ENCODE results near the gene KRT72.

Gene KRT72

DNA sequence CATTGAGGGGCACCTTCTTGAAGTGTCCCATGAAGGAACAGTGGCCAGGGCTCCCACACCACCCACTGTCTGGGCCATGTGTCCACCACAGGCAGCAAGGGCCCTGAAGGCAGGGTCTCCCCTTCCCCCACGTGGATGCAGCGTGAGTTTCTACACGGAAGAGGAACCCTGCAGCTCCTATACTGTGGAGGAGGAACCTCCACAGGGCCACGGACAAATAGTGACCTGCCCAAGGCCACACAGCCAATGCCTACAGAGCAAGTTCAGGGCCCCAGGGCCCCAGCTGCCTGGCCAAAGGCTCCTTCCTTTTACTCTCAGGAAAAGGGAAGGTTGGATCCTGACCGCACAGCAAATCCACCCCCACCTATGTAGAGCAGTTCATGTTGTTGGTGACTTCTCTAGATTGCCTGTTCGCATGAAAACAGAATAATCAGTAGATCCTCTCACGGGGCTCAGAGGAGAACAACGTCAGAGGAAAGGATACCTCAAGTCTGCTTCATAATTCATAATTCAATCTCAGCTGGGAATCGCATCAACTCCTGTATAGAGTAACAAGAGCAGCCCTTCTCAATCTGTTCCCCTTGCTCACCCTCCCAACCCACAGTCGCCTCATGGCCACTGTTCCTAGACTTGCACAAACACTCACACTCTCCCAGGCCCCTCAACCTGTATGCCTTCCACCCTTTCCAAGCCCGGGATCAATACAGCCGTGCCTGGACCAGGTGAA, 28.2 kb upstream of the KRT72 start:
- no peak for DNase-seq

DNA sequence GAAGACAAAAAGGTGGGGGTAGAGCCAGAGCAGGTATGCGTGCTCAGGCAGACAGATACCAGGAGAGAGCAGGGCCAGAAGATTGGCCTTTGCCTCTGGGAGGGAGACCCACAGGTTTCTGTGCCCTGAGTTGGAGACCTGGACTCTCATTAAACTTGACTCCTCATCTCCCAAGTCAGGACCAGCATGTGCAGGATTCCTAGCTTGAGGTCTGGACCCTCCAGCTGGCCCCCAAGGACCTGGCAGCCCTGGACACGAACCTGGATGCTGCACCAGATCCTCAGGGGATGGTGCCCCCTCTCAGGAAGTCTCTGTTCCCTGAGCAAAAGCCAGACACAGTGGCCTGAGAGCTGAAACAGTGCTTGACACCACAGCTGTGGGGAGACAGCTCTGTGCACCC, 27.6 kb upstream of the KRT72 start:
- no peak for DNase-seq

DNA sequence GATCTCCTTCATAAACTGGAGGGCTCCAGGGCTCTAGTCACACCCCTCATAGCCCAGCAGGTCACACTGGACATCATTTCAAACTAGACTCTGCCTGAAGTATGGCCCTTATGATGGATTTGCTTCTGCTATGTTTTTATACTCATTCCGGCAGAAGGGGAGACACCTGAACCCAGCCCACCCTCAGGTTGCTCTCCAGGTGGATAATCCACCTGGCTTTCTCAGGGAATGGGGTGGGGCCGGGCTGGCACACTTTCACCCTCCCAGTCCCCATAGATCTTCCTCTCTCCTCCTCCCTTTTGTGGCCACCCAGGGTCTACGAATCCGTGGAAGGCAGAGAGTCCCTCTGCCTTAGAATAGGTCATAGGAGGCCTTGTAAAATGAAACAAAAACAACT, 26.8 kb upstream of the KRT72 start:
- no peak for DNase-seq

DNA sequence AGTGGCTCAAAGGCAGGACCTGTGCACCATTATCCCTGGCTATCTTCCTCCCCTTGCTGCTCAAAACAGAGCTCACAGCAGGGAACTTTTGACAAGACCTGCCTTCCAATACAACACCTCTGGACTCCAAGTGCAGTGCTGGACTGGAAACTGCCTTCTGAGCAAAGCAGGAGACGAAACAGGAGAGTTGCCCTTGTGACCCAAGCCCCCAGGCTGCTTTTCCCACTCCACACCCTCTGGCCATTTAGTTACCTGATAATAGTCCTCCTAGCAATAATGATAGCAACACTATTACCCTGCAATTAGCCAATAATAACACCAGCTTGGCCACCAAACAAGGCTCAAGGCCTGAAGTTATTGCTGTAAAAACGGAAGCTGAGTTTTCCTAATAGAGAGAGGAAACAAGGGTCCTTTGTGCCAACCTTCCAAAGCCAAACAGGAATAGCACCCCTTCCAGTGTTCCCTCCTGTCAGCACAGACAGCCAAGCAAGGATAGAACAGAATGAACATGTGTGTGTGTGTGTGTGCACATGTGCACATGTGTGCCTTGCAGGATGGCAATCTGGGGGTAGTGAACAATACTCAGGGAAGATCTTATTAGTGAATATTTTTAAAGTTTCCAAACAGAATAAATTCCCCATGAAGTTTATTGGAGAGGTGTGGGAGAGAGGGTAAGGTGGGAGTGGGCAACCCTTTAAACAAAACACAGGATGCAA, 26.3 kb upstream of the KRT72 start:
- no peak for DNase-seq

DNA sequence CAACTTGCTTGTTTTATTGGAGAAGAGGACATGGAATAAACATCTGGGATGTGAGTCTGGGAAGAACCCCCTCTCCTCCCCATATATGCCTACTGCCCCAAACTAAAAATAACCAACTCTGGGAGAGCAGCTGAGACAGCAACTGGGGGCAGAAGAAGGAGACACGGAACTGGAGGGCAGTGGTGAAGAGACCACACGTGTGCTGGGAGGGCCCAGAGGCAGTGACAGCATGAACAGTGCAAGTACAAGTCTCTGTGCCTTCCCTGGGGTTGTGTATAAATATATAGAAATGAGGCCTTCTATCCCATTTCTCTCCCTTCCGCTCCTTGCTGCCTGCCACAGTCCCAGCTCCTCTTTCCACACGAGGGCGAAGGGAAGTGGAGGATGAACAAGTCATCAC, 21.1 kb upstream of the KRT72 start:
- no peak for DNase-seq

DNA sequence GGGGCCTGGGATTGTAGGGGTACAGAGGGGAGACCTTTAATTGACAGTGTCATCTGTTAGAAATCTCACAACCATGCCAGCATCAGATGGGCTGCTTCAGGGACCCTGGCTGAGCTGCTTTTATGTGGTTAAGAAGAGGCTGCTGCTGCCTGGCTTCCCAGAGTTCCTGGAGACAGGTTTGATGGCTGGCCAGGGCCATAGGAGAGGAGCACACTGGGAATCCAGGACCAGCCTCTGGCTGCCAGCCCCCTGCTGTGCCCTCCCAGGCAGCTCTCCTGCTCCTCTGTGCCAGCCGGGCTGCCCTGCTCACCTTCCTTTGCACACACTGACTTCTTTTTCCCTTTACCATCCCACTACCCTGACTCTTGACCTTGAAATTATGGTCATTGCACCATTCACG, 17.6 kb upstream of the KRT72 start:
- no peak for DNase-seq

DNA sequence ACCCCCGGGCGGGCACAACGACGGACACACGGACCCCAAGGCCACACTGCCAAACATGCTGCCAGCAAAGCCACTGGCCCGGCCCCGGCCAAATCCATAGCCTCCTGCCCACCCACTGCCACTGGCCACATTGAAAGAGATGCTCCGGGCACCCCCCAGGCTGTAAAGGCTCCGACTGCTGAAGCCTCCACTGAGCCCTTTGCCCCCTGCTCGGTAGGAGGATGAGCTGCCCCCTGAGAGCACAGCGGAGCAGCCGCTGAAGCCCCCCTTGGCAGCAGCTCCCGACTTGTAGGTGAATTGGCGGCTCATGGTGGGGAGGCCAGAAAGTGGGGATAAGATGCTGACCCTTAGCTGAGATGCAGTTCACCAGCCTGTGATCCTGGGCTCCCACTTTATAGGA, 17.0 kb upstream of the KRT72 start, which contains the start of gene KRT73:
KRT73 (minus strand) TSS at position 344 of the 400 bp plus-strand sequence; CDS start at position 309, 35 bp downstream.
- DNase-seq = no peak

DNA sequence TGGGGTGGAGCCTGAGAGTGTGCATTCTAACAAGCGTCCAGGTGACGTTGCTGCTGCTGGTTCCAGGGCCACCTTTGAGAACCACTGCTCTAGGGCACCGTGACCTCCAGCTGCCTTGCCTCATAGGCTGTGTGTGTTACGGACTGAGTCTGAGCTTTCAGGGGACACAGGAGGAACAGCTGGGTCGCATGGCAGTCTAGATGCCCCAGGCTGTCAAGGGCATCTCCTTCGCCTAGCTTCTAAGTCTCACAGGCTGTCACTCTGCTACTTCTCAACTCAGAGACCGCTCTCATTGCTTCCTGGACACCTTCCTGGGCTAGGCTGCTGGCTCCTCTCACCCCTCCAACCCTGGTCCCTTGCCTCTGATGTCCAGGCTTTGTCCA, 16.1 kb upstream of the KRT72 start:
- DNase-seq = no peak

DNA sequence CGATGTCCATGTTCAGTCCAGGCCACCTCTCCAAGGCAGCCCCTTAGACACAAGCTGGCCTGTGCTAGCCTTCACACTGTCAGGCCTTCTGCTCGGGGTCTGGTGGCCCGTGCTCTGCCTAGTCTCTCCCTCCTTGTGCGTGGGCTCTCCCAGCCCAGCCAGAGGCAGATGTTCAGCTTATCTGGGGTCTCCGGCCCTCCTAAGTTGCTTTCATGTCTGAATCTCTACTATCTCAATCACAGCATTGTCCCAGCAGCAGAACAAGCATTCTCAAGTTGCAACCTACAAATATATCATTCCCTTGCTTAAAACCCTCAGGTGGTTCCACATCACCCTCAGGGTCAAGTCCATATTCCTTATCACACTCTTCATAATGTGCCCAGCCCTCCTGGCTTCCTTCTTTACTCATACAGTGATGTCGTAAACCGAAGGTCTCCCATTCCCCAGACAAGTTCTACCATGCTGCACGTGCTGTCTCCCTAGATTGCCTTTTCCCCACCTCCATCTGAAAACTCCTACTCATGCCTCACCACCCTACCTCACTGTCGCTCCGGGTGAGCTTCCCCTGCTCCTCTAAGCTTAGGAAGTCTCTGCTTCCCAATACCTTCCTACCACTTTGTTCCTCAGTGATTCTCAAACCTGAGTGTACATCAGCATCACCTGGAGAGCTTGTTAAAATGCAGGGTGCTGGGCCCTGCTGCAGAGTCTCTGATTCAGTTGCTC, 15.6 kb upstream of the KRT72 start:
- DNase-seq = no peak

DNA sequence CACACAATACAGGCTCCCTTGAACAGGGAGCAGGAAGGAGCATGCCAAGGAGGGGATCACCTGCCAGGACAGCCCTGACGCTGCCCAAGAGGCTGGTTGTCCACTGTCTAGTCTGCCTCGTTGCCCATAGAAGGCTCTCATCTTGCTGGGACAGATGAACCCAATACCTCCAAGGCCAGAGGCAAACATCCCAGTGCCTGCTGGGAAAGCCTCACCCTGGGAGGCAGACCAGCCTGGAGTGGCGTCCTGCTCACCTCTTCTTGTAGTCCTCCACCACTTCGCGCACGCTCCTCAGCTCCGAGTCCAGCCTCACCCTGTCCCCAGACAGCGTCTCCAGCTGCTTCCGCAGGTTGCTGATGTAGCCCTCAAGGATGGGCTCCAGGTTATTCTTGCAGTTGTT, 14.6 kb upstream of the KRT72 start:
- no peak for DNase-seq

DNA sequence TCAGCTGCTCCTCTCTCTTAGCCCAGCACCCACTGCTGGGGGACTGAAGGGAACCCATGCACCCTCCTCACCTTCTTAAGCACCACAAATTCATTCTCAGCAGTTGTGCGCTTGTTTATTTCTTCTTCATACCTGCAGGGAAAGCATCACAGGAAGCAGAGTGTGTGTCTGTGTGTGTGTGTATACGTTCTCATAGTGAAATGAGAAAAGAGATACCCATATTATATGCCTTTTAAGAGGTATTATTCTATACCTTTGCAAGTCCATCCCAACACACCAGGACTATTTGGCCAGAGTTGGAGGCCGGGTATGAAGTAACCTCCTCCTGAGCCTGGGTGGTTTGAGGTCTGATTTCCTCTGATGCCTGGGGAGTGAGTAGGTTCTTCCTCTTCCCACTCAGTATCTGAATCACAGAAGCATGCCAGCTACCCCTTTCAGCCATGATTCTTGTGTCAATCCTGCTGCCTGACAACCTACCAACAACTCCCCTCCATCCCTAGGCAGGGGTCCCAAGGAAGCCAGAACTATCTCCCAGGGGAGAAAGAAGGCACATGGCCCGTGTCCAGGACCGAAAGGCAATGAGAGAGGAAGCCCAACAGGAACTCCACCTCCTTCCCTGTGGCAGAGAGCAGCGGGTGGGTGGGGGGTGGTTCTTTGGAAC, 14.1 kb upstream of the KRT72 start:
- no peak for DNase-seq

DNA sequence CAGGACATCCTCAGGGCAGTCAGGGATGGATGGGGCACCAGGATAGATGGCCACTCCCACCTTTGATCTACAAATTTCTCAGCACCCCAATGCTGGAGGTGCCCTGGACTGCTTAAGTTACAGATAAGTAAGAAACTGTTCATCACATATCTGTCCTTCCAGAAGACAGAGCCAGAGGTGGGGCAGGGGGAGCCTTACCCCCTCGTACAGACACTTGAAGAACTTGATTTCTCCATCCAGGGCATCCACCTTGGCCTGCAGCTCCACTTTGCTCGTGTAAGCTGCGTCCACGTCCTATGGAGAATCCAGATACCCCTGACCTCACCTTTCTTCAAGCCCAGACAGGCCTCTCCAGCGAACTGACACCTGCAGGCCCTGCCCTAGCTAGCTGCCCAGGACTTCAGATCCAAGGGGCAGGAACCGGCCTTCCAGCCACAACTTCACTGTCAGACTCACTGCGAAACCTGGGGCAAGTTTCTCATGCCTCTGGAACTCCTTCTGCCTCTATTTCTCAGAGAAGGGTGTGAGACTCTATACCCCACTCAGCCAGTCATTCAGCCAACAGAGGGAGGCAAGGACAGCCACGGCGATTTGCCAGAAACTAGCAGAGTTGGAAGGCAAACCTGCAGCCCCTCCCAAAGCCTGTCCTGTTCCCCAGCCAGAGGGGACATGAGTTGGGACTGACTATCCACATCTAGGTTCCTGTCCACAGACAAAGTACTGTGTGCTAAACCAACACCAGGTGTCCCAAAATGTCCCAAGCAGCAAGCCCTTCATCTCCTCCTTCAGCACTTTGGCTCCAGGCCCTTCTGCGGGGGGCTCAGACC, 13.3 kb upstream of the KRT72 start:
- no peak for DNase-seq

DNA sequence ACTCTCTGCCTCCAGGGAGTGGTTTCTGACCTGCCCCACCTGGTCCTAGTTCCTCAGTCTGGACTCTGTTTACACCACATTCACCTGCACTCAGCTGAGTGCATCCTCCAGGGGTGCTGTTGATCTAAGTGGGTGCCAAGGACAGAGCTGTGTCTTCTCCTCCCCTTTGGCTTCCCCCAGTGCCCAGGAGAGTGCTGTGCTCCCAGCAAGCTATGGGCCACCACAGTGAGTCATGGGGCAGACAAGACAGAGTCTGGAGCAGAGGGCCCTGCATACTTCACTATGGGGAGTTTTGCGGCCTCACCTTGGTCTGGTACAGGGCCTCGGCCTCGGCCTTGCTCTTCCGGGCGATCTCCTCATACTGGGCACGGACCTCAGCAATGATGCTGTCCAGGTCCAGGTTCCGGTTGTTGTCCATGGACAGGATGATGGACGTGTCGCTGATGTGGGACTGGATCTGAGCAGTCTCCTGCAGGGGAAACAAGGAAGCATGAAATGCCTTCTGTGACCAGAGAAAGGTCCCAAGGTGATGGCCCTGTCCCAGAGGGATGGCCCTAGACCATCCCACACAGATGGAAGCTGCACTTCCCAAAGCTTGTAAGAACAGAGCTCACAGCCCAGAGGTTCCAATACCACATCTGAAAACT, 12.2 kb upstream of the KRT72 start:
- DNase-seq = no peak

DNA sequence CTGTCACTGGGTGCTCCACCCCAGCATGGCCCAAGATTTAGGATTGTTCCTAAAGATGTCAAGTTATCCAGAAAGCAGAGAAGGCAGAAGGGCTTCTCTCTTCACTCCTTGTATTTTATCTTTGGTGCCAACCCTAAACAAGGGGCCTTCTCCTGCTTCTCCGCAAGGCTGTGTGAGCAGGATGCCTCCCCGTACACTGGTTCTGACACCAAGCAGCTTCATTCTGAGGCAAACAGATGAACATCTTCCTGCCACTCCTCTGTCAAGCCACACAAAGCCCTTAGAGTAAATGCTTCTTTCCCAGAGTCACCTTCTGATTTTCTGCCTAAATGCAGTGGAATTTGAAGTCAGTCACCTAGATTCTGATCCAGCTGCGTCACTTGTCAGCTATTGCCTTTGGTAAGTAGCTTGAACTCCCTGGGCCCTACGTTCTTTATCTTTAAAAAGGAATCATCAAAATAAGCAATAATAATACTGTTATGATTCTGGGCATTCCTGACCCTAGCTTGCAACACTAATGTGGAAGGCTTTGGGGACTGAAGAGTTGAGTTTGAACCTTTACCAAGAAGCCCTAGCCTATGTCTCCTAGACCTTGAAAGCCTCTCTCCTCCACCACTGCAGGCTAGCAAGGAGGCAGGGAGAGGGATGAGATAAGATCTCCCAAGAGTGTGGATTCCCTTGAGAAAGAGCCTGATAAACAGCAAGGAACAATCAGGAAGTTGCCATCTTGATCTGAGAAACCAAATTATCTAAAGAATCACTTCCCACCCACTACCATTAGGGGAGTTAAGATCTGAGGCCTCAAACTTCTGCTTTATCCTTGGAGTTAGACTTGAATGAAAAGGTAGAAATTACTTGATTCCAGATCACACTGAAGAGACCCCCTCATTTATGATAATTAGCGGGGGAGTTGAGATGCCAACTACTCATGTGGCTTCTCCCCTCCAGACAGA, 11.4 kb upstream of the KRT72 start:
- no peak for DNase-seq

DNA sequence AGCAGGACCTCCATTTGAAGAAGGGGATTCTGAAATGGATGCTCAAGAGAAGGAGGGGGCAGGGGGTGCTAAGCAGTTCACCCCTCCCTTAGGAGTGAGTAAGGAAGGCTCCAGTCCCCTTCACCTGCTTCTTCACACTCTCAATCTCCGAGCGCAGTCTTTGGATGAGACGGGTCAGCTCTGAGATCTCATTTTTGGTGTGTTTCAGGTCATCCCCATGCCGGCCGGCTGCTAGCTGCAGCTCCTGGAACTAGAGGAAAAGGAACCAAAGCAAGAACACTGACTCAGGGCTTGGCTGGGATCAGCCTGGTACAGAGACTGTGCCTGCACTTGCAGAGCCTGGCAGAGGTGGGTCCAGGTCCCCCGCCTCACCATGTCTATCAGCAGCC, 9.8 kb upstream of the KRT72 start:
- DNase-seq = no peak

DNA sequence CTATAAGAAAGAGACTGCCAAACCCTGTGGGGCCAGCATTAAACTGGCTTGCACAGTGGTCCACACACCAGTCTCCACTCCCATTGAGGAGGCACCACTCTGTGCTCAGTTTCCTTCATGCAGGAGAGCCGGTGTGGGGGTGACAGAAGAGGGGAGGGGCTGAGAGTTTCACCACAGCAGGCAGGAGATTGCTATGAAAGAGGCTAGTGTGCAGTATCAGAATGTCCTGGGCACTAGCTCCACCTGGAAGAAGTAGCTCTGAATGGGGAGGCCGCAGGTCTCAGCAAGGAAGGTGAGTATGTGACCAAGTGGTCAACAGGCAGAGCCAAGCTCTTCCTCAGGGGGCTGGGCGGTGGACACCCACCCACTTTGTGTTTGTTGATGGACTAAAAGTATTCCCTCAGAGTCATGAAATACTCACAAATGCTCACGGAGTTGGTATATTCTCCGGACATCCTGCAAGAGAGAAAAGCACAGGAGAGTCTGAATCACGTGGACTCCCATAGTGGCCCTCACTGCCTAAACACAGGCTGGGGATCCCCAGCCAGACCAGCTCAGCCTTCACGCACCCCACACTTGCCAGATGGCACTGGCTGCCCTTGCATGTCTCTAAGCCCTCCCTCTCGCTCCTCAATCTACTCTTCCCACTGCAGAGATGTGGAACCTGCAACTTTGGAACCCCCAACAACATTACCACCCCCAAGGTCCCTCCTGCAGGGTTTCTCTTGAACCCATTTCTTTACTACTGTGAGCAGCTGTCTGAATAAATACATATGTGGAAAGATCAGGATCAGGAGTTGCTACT, 7.8 kb upstream of the KRT72 start:
- DNase-seq = no peak

DNA sequence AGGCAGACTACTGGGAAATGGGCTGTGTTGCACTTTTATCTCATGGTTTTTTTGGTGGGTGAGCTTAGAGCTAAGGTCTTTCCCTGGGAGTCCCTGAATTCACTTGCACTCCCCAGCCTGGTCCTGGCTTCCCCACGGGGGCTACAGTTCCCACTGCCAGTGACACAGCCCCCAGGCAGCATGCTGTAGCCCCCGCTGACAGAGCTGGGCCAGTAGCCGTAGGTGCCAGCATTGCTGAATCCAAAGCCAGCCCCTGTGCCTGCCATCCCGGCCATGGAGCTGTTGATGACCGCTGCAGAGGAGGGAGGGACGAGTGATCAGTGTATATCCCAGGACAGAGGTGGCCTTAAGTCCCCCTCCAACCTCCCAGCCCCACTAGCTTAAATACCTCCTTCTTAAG, 6.9 kb upstream of the KRT72 start:
- DNase-seq = no peak

DNA sequence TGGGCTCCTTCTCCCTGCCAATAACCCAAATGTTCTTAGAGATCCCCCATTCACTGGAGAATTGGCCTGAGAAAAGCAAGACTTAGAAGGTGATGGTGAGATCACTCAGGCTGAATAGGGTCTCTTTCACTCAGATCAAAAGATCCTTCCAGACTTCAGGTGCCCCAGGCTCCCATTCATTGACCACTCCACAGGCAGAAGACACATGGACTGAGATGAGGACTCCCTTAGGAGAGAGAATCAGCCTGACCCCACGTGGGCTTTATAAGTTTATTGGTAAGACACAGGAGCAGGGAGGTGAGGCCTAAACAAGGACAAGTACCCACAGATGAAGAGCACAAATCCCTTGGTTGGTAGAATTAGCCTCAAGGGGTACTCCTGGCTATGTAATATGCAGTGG, 6.1 kb upstream of the KRT72 start:
- no peak for DNase-seq

DNA sequence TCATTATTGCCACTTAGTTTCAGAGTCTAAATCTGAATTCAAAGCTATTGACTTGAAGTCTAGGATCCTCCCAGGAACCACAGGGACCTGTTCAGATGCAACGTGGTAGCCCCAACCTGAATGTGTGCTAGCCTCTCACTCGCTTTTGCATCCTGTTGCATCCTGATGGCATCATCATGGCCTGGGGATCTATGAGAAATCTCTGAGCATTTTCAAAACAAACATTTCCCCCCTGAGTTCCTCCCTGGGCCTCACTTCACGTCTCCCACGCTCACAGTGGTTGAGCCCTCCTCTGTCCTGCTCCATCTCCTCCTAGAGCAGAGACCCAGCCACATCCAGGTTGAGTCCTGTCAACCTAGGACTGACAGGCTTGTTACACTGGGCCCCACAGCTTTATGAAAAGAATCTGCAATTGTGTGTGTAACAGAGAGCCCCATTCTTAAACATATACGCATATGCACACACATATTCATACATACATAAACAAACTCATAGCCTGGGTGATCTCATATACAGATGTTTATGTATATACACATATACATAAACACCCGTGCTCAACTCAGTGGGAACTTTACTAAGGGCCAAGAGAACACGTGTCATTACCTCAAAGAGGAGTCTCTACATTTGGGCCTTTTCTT, 5.4 kb upstream of the KRT72 start:
- DNase-seq = no peak

DNA sequence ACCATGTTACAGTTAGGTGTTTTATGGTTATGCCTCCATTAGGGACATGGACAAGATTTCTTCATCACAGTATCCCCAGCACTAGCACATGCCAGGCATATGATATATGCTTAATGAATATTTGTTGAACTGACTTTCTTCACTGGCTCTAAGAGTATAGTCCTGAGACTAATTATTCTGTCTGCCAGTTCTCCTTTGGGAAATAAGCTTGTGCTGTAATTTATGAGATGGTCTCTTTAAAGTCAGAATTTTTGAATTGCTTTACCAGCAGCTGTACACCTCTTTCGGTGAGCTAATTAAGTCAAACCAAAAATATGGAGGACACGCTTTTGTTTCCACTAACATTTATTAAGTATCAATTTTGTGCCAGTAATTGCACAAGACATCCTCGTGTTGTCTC, 4.8 kb upstream of the KRT72 start:
- DNase-seq = no peak

Measured in 8988T (cell line).